Mononuclear cell (primary cell): ENCODE results near the gene NIP7. TPM values are rescaled to one million over a fixed set of nuclear protein-coding genes. Genes with fewer than 3 reads are reported as not detected.
"Not testable (repeated sequence)": the region's sequence is repeated elsewhere in the genome, so short reads cannot be mapped to it uniquely, and the experiment has no call there.

Experiments
- H3K27me3 ChIP-seq: 2 replicates; pipeline ENCODE4 v1.6.0; 2011; ENCODE audit warnings: low read length, control low read depth; ENCODE audit not compliant: insufficient read depth
- H3K4me1 ChIP-seq: 2 replicates; pipeline ENCODE4 v1.5.1; 2011; ENCODE audit warnings: mild to moderate bottlenecking, low read length, control low read depth; ENCODE audit not compliant: insufficient read depth
- H3K4me3 ChIP-seq: 2 replicates; pipeline ENCODE4 v1.5.1; 2011; ENCODE audit warnings: mild to moderate bottlenecking, low read length, moderate library complexity
- H3K9me3 ChIP-seq: 2 replicates; pipeline ENCODE4 v1.5.1; 2011; ENCODE audit warnings: low read depth, mild to moderate bottlenecking, control low read depth, low read length
- total RNA-seq: library from RNA; depleted of rRNA; stranded (reverse); fragments of >200 nt; gene quantifications from one replicate; pipeline ENCODE4 v1.2.3, GENCODE V29; 2012

NIP7 gene
- total RNA-seq = 22.5 TPM

- peak within 1 kb of the TSS; percentile 65 for H3K4me3 ChIP-seq
- H3K4me1 ChIP-seq = peaks cover 31% of the 10 kb centered on the region
Observed at GRCh38 chr16:69339289-69340094, at the start of gene NIP7, which contains the start of gene COG8. Gene NIP7, plus strand, starts transcription at chr16:69339772. Its CDS starts 58 bp downstream, at chr16:69339830. Gene COG8, minus strand, starts transcription at chr16:69339564. Its CDS starts 12 bp downstream, at chr16:69339552.

GRCh38 chr16:69291657-69292056 is 47.9 kb upstream of the NIP7 start:
- not testable (repeated sequence) for H3K4me3 ChIP-seq, H3K9me3 ChIP-seq, H3K27me3 ChIP-seq, H3K4me1 ChIP-seq

More at GRCh38 chr16:69339289-69340094, at the start of gene NIP7, which contains the start of gene COG8:
- Histone ChIP-seq H3K9me3 (no peaks in the 10 kb centered on the region), H3K27me3 (no peaks in the 10 kb centered on the region)

DNA sequence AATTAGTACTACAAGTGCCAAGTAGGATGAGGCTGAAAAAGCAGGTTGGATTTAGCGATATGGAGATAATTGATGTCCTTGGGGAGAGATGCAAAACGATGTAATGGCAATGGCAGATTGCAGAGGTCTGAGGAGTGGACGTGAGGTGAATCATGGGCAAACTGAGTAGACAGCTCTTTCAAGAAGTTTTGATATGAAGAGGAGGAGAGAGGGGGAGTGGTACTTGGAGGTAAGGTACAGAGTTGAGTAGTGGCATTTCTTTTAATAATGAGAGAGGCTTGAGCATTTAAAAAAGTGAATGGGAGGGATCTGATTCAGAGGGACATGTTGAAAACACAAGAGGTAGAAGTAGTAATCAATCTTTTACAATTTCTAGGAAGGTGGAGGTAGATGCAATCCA is 46.2 kb upstream of the NIP7 start:
- H3K27me3 ChIP-seq = no peaks in the 10 kb centered on the region
- H3K4me1 ChIP-seq = peaks cover 5% of the 10 kb centered on the region
- no peaks in the 10 kb centered on the region for H3K9me3 ChIP-seq
- H3K4me3 ChIP-seq = no peak overlapping the region

DNA sequence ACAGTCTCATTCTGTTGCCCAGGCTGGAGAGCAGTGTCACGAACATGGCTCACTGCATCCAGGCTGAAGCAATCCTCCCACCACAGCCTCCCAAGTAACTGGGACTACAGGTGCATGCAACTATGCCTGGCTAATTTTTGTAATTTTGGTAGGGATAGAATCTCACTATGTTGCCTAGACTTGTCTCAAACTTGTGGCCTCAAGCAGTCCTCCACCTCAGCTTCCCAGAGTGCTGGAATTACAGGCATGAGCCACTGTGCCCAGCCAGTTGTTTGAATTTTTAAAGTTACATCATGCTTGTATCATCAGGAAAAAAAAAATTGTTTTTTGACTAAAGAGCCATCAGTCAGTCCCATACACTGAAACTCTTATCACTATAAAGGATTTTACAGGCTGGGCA is 45.5 kb upstream of the NIP7 start:
- Histone ChIP-seq H3K4me1 (peaks cover 11% of the 10 kb centered on the region), H3K27me3 (no peaks in the 10 kb centered on the region), H3K9me3 (no peaks in the 10 kb centered on the region), H3K4me3 (no peak overlapping the region)

- not testable (repeated sequence) for H3K4me3 ChIP-seq, H3K27me3 ChIP-seq, H3K9me3 ChIP-seq
- H3K4me1 ChIP-seq = peaks cover 11% of the 10 kb centered on the region
Observed at GRCh38 chr16:69296771-69297170, 42.8 kb upstream of the NIP7 start.

DNA sequence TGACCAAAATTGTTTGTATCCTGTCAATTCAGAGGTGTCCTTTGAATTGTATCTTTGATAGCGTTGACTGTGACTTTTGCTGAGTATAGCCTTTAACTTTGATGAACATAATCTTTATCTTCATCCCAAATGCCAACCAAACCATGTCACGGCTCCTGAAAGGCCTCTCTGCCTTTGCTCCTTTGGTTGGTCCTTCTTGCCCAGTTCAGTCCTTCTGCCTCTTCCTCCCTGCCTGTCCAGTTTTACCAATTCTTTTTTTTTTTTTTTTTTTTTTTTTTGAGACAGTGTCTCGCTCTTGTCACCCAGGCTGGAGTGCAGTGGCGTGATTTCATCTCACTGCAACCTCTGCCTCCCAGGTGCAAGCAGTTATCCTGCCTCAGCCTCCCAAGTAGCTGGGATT is 41.3 kb upstream of the NIP7 start:
- Histone ChIP-seq H3K4me1 (peaks cover 11% of the 10 kb centered on the region), H3K27me3 (no peaks in the 10 kb centered on the region), H3K9me3 (no peaks in the 10 kb centered on the region), H3K4me3 (no peak overlapping the region)

GRCh38 chr16:69301187-69301586 is 38.4 kb upstream of the NIP7 start:
- Histone ChIP-seq H3K4me1 (peaks cover 11% of the 10 kb centered on the region), H3K4me3 (no peak overlapping the region), H3K27me3 (no peaks in the 10 kb centered on the region), H3K9me3 (no peaks in the 10 kb centered on the region)

DNA sequence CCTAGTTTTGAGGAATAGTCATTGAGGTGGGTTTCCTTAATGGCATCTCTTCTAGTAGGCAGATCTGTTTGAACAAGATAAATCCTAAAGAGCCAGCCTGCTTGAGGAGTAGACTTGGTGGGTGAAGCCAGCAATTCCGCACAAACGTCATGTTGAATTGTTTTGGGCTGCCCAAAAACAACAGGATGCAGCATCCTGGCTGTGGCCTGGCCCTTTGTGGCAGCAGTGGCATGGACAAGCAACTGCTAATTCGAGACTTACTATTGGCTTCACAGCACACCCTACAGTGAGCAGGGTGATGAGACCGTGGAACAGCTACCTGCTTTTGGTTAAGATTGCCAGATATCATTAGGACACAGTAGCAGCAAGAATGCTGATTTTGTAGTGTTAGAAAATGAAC is 37.7 kb upstream of the NIP7 start:
- Histone ChIP-seq H3K4me1 (peaks cover 11% of the 10 kb centered on the region), H3K9me3 (no peaks in the 10 kb centered on the region), H3K27me3 (no peaks in the 10 kb centered on the region), H3K4me3 (no peak overlapping the region)

DNA sequence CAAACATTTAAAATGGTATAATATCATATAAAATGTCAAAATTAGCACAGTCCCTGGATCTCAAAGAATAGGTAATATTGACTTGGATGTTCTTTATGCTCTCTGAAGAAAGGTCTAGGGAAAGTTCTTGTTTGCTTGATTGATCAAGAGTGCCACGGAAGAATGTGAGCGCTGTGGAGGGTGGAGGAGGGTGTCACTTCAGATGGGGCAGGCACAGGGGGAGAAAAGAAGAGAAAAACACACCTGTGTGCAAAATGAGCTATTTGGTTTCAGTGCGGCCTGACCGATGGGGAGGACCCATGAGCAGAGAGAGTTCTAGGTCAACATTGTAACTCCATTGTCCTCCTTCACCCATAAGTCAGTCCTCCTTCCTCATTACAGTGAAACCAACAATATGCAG is 37.3 kb upstream of the NIP7 start:
- no peaks in the 10 kb centered on the region for H3K27me3 ChIP-seq
- H3K4me3 ChIP-seq = no peak overlapping the region
- no peaks in the 10 kb centered on the region for H3K9me3 ChIP-seq
- peaks cover 11% of the 10 kb centered on the region for H3K4me1 ChIP-seq

- Histone ChIP-seq H3K27me3 (no peaks in the 10 kb centered on the region), H3K9me3 (no peaks in the 10 kb centered on the region), H3K4me1 (peaks cover 5% of the 10 kb centered on the region), H3K4me3 (no peak overlapping the region)
Observed at GRCh38 chr16:69306031-69306430, 33.5 kb upstream of the NIP7 start.

GRCh38 chr16:69307091-69307490 is 32.5 kb upstream of the NIP7 start:
- Histone ChIP-seq H3K4me3 (no peak overlapping the region), H3K9me3 (no peaks in the 10 kb centered on the region), H3K4me1 (peaks cover 9% of the 10 kb centered on the region), H3K27me3 (no peaks in the 10 kb centered on the region)

- Histone ChIP-seq H3K9me3 (no peaks in the 10 kb centered on the region), H3K4me3 (no peak overlapping the region), H3K27me3 (no peaks in the 10 kb centered on the region), H3K4me1 (peaks cover 17% of the 10 kb centered on the region)
Observed at GRCh38 chr16:69307856-69308255, 31.7 kb upstream of the NIP7 start.

DNA sequence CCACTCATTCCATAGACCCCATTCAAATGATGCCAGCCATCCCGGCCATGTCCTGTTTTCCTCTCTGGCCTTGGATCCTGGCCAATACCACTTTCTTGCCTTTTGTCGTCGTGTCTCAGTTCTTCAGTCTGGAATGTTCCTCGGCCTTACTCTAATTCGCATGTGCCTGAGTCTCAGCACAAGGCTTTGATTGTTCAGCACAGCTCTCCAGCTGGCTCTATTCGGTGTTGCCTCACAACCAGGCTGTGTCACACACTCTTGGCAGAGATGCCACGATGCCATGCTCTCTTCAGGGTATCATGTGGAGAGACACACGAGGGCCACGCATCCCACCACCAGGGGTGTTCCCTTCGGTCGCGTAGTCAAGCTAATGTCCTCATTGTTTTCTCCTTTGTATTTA is 30.3 kb upstream of the NIP7 start:
- no peaks in the 10 kb centered on the region for H3K27me3 ChIP-seq
- no peaks in the 10 kb centered on the region for H3K9me3 ChIP-seq
- no peak overlapping the region for H3K4me3 ChIP-seq
- H3K4me1 ChIP-seq = peaks cover 22% of the 10 kb centered on the region

DNA sequence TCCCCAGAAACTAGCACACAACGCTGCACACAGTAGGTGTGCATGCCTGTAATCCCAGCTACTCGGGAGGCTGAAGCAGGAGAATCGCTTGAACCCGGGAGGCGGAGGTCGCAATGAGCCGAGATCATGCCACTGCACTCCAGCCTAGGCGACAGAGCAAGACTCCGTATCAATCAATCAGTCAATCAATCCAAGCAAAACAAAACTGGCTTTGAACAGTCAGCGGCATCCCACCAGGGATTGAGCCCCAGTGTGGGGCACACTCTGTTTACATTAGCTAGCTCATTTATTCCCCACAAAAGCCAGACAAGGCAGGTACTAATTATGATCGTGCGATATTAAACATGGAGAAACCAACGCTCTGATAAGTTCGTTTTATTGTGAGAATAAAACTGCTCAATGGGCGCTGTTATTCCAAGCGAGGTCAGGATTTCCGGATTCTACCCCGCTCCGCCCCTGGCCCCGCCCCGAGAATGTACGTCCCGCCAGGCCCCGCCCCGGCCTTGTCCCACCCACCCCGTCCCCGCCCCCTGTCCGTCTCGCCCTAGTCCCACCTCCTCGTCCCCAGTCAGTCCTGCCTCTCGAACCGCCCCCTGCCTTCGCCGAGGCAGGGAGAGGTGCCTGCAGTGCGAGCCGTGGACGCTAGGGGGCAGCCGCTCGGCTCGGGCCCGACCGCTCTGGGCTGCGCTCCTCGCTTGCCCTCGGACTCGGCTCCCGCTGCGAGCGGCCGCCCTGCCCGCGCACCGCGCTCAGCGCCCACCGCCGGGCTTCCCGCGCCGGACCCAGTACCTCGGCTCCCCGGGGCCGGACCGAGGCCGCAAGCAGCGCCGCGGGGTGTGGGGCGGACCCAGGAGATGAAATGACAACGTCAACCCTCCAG is 28.7 kb upstream of the NIP7 start, which contains the start of gene VPS4A:
TSS of gene VPS4A (plus strand) at position 698 of the 880 bp plus-strand sequence. CDS start at position 860, 162 bp downstream.
- H3K9me3 ChIP-seq = no peaks in the 10 kb centered on the region
- peak within 1 kb of the TSS; percentile 87 for H3K4me3 ChIP-seq
- H3K4me1 ChIP-seq = peaks cover 22% of the 10 kb centered on the region
- H3K27me3 ChIP-seq = no peaks in the 10 kb centered on the region
